ENCODE data around the gene RAD54L. TPM values are rescaled to one million over a fixed set of nuclear protein-coding genes. Genes with fewer than 3 reads are reported as not detected.
A peak's percentile ranks its signal among the peaks of the same experiment; 100 is the strongest.

Gene RAD54L
- total and polyA plus RNA-seq, 2 donors (not counting 1 experiment from before 2014, with no cell fraction given), result 0.66 to 1.3 TPM

- Histone ChIP-seq H3K4me2 (ENCODE audit: extremely low read depth, insufficient read depth, low read length) (peak overlapping the region; percentile 98), H3K36me3 (ENCODE audit: control insufficient read depth, insufficient read depth, low read length) (peaks cover 4% of the 10 kb centered on the region), H4K20me1 (ENCODE audit: control insufficient read depth, extremely low read depth, insufficient read depth, low read length) (no peaks in the 10 kb centered on the region), H2AFZ (ENCODE audit: low read length) (no peak overlapping the region), H3K27me3 (ENCODE audit: control insufficient read depth, insufficient read depth, low read length) (no peaks in the 10 kb centered on the region), H3K27ac (ENCODE audit: insufficient read depth, low read length) (peak overlapping the region; percentile 97), H3K4me1 (ENCODE audit: control insufficient read depth, extremely low read depth, insufficient read depth, low read length) (peaks cover 9% of the 10 kb centered on the region), H3K9me3 (ENCODE audit: control insufficient read depth, insufficient read depth, low read depth, low read length) (no peaks in the 10 kb centered on the region), H3K4me3 (replicated peaks in 1 of 4; ENCODE audit: control extremely low read depth in 1 of 4, insufficient read depth in 1 of 4, low read depth in 3 of 4, low read length in 4 of 4) (peak overlapping the region; percentile 59 to 88 (median 76)), H3K9ac (ENCODE audit: insufficient read depth, low read length) (peak overlapping the region; percentile 97), H3K79me2 (ENCODE audit: control insufficient read depth, insufficient read depth, low read length) (peaks cover 86% of the 10 kb centered on the region)
- DNase-seq (ENCODE audit: low read depth in 2 of 2), result no peak
- TF ChIP-seq EZH2 (IDR thresholded peaks at IDR 0.05; ENCODE audit: low read length, missing control alignments) (no peak), CTCF (conservative IDR thresholded peaks at IDR 0.05 in 1 of 2, IDR thresholded peaks at IDR 0.05 in 1 of 2; ENCODE audit: low read depth in 1 of 2, low read length in 2 of 2) (no peak)
Observed at GRCh38 chr1:46301406-46301807, 53.8 kb downstream of the RAD54L start.

- TF ChIP-seq EZH2 (IDR thresholded peaks at IDR 0.05; ENCODE audit: low read length, missing control alignments), result no peak
- TF ChIP-seq CTCF (conservative IDR thresholded peaks at IDR 0.05 in 1 of 2, IDR thresholded peaks at IDR 0.05 in 1 of 2; ENCODE audit: low read depth in 1 of 2, low read length in 2 of 2), result no peak
- Histone ChIP-seq H3K9me3 (ENCODE audit: control insufficient read depth, insufficient read depth, low read depth, low read length) (no peaks in the 10 kb centered on the region), H3K4me3 (replicated peaks in 1 of 4; ENCODE audit: control extremely low read depth in 1 of 4, insufficient read depth in 1 of 4, low read depth in 3 of 4, low read length in 4 of 4) (peak overlapping the region; percentile 59 to 88 (median 76)), H4K20me1 (ENCODE audit: control insufficient read depth, extremely low read depth, insufficient read depth, low read length) (no peaks in the 10 kb centered on the region), H2AFZ (ENCODE audit: low read length) (no peak overlapping the region), H3K27me3 (ENCODE audit: control insufficient read depth, insufficient read depth, low read length) (no peaks in the 10 kb centered on the region), H3K36me3 (ENCODE audit: control insufficient read depth, insufficient read depth, low read length) (peaks cover 2% of the 10 kb centered on the region), H3K27ac (ENCODE audit: insufficient read depth, low read length) (peak overlapping the region; percentile 97), H3K79me2 (ENCODE audit: control insufficient read depth, insufficient read depth, low read length) (peaks cover 93% of the 10 kb centered on the region), H3K9ac (ENCODE audit: insufficient read depth, low read length) (peak overlapping the region; percentile 97), H3K4me2 (ENCODE audit: extremely low read depth, insufficient read depth, low read length) (peak overlapping the region; percentile 98), H3K4me1 (ENCODE audit: control insufficient read depth, extremely low read depth, insufficient read depth, low read length) (peaks cover 9% of the 10 kb centered on the region)
- peak; percentile 66 to 74 for DNase-seq (ENCODE audit: low read depth in 2 of 2)
Observed at GRCh38 chr1:46301808-46302640, 54.5 kb downstream of the RAD54L start.

- H3K36me3 ChIP-seq (ENCODE audit: control insufficient read depth, insufficient read depth, low read length), result no peaks in the 10 kb centered on the region
- H3K27ac ChIP-seq (ENCODE audit: insufficient read depth, low read length), result peak overlapping the region; percentile 97
- TF ChIP-seq EZH2 (IDR thresholded peaks at IDR 0.05; ENCODE audit: low read length, missing control alignments) (no peak), CTCF (conservative IDR thresholded peaks at IDR 0.05 in 1 of 2, IDR thresholded peaks at IDR 0.05 in 1 of 2; ENCODE audit: low read depth in 1 of 2, low read length in 2 of 2) (no peak)
- DNase-seq (ENCODE audit: low read depth in 2 of 2), result peak; percentile 42 to 48
- H3K4me3 ChIP-seq (replicated peaks in 1 of 4; ENCODE audit: control extremely low read depth in 1 of 4, insufficient read depth in 1 of 4, low read depth in 3 of 4, low read length in 4 of 4), result peak overlapping the region; percentile 56 to 88 (median 76)
- H3K27me3 ChIP-seq (ENCODE audit: control insufficient read depth, insufficient read depth, low read length), result no peaks in the 10 kb centered on the region
- H2AFZ ChIP-seq (ENCODE audit: low read length), result no peak overlapping the region
- H3K4me2 ChIP-seq (ENCODE audit: extremely low read depth, insufficient read depth, low read length), result peak overlapping the region; percentile 98
- peak overlapping the region; percentile 97 for H3K9ac ChIP-seq (ENCODE audit: insufficient read depth, low read length)
- H4K20me1 ChIP-seq (ENCODE audit: control insufficient read depth, extremely low read depth, insufficient read depth, low read length), result no peaks in the 10 kb centered on the region
- peaks cover 93% of the 10 kb centered on the region for H3K79me2 ChIP-seq (ENCODE audit: control insufficient read depth, insufficient read depth, low read length)
- no peaks in the 10 kb centered on the region for H3K9me3 ChIP-seq (ENCODE audit: control insufficient read depth, insufficient read depth, low read depth, low read length)
- H3K4me1 ChIP-seq (ENCODE audit: control insufficient read depth, extremely low read depth, insufficient read depth, low read length), result peaks cover 9% of the 10 kb centered on the region
Observed at GRCh38 chr1:46302641-46303037, 55.1 kb downstream of the RAD54L start.

Measured in fibroblast of lung (primary cell).